ENCODE data around the gene IQGAP2. TPM values are rescaled to one million over a fixed set of nuclear protein-coding genes. Genes with fewer than 3 reads are reported as not detected.

Gene IQGAP2
- total RNA-seq, 1 donor from 2014 or later, result not detected

DNA sequence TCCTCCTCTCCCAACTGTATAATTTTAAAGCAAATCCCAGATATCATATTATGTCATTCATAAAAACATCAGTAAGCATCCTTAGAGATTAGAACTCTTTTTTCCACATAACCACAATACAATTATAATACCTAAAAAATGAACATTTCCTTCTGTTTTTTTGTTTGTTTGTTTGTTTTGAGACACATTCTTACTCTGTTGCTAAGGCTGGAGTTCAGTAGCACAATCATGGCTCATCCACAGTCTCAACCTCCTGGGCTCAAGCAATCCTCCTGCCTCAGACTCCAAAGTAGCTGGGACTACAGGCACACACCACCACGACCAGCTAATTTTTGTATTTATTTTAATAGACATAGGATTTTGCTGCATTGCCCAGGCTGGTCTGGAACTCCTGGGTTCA, 320.8 kb downstream of the IQGAP2 start:
- TF ChIP-seq, protein P1, sequence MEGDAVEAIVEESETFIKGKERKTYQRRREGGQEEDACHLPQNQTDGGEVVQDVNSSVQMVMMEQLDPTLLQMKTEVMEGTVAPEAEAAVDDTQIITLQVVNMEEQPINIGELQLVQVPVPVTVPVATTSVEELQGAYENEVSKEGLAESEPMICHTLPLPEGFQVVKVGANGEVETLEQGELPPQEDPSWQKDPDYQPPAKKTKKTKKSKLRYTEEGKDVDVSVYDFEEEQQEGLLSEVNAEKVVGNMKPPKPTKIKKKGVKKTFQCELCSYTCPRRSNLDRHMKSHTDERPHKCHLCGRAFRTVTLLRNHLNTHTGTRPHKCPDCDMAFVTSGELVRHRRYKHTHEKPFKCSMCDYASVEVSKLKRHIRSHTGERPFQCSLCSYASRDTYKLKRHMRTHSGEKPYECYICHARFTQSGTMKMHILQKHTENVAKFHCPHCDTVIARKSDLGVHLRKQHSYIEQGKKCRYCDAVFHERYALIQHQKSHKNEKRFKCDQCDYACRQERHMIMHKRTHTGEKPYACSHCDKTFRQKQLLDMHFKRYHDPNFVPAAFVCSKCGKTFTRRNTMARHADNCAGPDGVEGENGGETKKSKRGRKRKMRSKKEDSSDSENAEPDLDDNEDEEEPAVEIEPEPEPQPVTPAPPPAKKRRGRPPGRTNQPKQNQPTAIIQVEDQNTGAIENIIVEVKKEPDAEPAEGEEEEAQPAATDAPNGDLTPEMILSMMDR (IDR thresholded peaks at IDR 0.05; ENCODE audit: insufficient read depth, low read length, severe bottlenecking), result no peak
- no peak for FAIRE-seq

DNA sequence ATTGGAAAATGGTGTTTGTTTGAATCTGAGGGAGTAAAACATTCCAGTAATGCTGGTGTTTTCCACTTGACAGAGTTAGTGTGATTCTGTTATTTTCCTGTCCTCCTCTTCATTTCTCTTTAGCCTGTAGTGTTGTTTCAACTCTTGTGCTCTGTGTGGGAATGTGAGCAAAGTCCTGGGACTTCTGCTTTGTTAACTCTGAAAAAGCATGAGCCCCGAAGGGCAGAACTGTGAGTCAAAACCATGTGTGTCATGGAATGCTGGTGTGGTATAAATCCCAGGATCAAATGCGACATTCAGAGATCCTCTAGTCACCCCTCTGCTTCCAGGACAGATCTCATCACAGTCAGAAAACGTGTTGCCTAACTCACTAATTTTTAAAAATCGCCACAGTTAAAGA, 321.8 kb downstream of the IQGAP2 start:
- FAIRE-seq, result no peak

More for the DNA sequence above, 320.8 kb downstream of the IQGAP2 start:
- Histone ChIP-seq H3K4me3 (ENCODE audit: low read depth, low read length) (no peak overlapping the region), H3K36me3 (ENCODE audit: control insufficient read depth, insufficient read depth, low read length) (no peaks in the 10 kb centered on the region), H3K27me3 (ENCODE audit: control insufficient read depth, insufficient read depth, low read length) (no peaks in the 10 kb centered on the region)
- DNase-seq (ENCODE audit: low read depth), result no peak

DNA sequence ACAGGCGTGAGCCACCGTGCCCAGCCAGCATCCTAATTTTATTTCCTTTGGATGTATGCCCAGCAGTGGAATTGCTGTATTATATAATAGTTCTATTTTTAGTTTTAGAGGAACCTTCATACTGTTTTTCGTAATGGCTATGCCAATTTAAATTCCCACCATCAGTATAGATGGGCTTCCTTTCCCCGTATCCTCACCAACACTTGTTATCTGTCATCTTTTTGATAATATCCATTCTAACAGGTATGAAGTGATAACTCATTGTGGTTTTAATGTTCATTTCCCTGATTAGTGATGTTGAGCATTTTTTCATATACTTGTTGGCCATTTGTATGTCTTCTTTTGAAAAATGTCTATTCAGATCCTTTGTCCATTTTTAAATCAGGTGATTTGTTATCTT, 325.9 kb downstream of the IQGAP2 start:
- no peak overlapping the region for H3K4me3 ChIP-seq (ENCODE audit: low read depth, low read length)
- H3K36me3 ChIP-seq (ENCODE audit: control insufficient read depth, insufficient read depth, low read length), result peaks cover 1% of the 10 kb centered on the region
- H3K27me3 ChIP-seq (ENCODE audit: control insufficient read depth, insufficient read depth, low read length), result no peaks in the 10 kb centered on the region
- TF ChIP-seq, protein P1 (IDR thresholded peaks at IDR 0.05; ENCODE audit: insufficient read depth, low read length, severe bottlenecking), result no peak
- DNase-seq (ENCODE audit: low read depth) (no peak), FAIRE-seq (no peak)

More for the DNA sequence above, 321.8 kb downstream of the IQGAP2 start:
- Histone ChIP-seq H3K27me3 (ENCODE audit: control insufficient read depth, insufficient read depth, low read length) (no peaks in the 10 kb centered on the region), H3K4me3 (ENCODE audit: low read depth, low read length) (no peak overlapping the region), H3K36me3 (ENCODE audit: control insufficient read depth, insufficient read depth, low read length) (no peaks in the 10 kb centered on the region)
- DNase-seq (ENCODE audit: low read depth), result peak; percentile 59
- TF ChIP-seq, protein P1 (IDR thresholded peaks at IDR 0.05; ENCODE audit: insufficient read depth, low read length, severe bottlenecking), result no peak

DNA sequence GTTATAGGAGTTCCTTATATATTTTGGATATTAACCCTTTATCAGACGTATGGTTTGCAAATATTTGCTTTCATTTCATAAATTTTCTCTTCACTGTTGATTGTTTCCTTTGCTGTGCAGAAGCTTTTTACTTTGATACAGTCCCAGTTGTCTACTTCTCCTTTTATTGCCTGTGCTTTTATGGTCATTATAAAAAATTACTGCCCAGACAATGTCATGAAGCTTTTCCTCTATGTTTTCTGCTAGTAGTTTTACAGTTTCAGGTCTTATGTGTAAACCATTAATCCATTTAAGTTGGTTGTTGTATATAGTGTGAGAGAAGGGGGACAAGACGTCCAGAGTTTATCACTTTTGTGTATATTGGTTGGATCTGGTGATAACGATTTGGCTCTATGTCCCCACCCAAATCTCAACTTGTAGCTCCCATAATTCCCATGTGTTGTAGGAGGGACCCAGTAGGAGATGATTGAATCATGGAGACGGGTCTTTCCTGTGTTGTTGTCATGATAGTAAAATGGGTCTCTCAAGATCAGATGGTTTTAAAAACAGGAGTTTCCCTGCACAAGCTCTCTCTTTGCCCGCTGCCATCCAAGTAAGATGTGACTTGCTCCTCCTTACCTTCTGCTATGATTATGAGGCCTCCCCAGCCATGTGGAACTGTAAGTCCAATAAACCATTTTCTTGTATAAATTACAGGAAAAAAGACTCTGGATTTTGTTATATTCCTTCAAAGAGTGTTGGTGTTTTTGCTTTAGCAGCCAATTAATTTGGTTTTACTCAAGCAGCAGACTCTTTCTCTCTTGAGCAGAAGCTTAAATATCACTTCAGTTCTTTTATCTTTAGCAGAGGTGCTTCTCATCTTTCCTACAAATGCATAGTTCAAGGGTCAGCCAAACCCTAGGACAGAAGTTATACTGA, 326.5 kb downstream of the IQGAP2 start:
- Histone ChIP-seq H3K36me3 (ENCODE audit: control insufficient read depth, insufficient read depth, low read length) (peaks cover 1% of the 10 kb centered on the region), H3K27me3 (ENCODE audit: control insufficient read depth, insufficient read depth, low read length) (no peaks in the 10 kb centered on the region), H3K4me3 (ENCODE audit: low read depth, low read length) (no peak overlapping the region)
- TF ChIP-seq, protein P1 (IDR thresholded peaks at IDR 0.05; ENCODE audit: insufficient read depth, low read length, severe bottlenecking), result no peak
- no peak for DNase-seq (ENCODE audit: low read depth)
- FAIRE-seq, result no peak

DNA sequence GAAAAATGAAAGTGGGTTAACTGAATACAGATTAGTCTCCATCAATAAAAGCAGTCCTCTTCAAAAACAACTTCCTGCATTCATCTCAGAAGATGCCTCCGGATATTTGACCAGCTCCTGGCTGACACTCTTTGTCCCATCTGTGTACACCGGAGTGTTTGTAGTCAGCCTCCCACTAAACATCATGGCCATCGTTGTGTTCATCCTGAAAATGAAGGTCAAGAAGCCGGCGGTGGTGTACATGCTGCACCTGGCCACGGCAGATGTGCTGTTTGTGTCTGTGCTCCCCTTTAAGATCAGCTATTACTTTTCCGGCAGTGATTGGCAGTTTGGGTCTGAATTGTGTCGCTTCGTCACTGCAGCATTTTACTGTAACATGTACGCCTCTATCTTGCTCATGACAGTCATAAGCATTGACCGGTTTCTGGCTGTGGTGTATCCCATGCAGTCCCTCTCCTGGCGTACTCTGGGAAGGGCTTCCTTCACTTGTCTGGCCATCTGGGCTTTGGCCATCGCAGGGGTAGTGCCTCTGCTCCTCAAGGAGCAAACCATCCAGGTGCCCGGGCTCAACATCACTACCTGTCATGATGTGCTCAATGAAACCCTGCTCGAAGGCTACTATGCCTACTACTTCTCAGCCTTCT, 329.4 kb downstream of the IQGAP2 start:
- DNase-seq (ENCODE audit: low read depth) (no peak), FAIRE-seq (no peak)
- Histone ChIP-seq H3K27me3 (ENCODE audit: control insufficient read depth, insufficient read depth, low read length) (no peaks in the 10 kb centered on the region), H3K36me3 (ENCODE audit: control insufficient read depth, insufficient read depth, low read length) (peaks cover 1% of the 10 kb centered on the region), H3K4me3 (ENCODE audit: low read depth, low read length) (no peak overlapping the region)
- TF ChIP-seq, protein P1 (IDR thresholded peaks at IDR 0.05; ENCODE audit: insufficient read depth, low read length, severe bottlenecking), result no peak
